Neural progenitor cell (in vitro differentiated cells): Measurements from ENCODE around the gene ERGIC1.

Experiments
- CTCF ChIP-seq: fragments of 200-600 bp; sonication (generic); IDR thresholded peaks from 2 replicates; pipeline ENCODE4 v1.5.1; 2017; ENCODE audit warnings: antibody characterized with exemption, mild to moderate bottlenecking
- EZH2 ChIP-seq: fragments of 200-600 bp; sonication (generic); IDR thresholded peaks from 2 replicates; pipeline ENCODE4 v1.6.1; 2017; ENCODE audit warnings: antibody characterized with exemption, mild to moderate bottlenecking, moderate library complexity
- EZH2phosphoT487 ChIP-seq: fragments of 200-600 bp; sonication (generic); IDR thresholded peaks from 2 replicates; pipeline ENCODE4 v1.6.1; 2017; ENCODE audit warnings: antibody characterized with exemption

- TF ChIP-seq CTCF (no peak), EZH2phosphoT487 (no peak), EZH2 (no peak)
These were observed 116.3 kb downstream of the ERGIC1 start for GRCh38 chr5:172950176-172950965.
